PFSK-1 (cell line): ENCODE data around the gene GLTPD2.

Experiments used
- FOXP2 ChIP-seq: optimal IDR thresholded peaks from 2 replicates; pipeline ENCODE3; 2011; ENCODE audit warnings: borderline replicate concordance, control low read depth, inconsistent platforms; ENCODE audit not compliant: insufficient read depth; ENCODE audit errors: extremely low read length, extremely low read depth
- POLR2AphosphoS5 ChIP-seq: IDR thresholded peaks from 2 replicates; pipeline ENCODE4 v1.6.1; 2012; ENCODE audit warnings: low read depth, mild to moderate bottlenecking, control low read depth, low read length, moderate library complexity
- REST ChIP-seq, 2 experiments: IDR thresholded peaks; 2 replicates each; pipeline versions ENCODE4 v1.6.1 to v1.8.0; 2011 to 2012; ENCODE audit warnings: low read depth in 2 of 2, low read length in 2 of 2, control low read depth in 1 of 2, inconsistent platforms in 1 of 2, mild to moderate bottlenecking in 1 of 2, moderate library complexity in 1 of 2; ENCODE audit not compliant: insufficient read depth in 1 of 2
- SIN3A ChIP-seq: IDR thresholded peaks from 2 replicates; pipeline ENCODE4 v1.6.1; 2012; ENCODE audit warnings: mild to moderate bottlenecking, low read length, moderate library complexity, borderline replicate concordance; ENCODE audit not compliant: insufficient read depth
- TAF1 ChIP-seq: IDR thresholded peaks from 2 replicates; pipeline ENCODE4 v1.6.1; 2012; ENCODE audit warnings: low read length, control low read depth, borderline replicate concordance; ENCODE audit not compliant: insufficient read depth

GLTPD2 gene

DNA sequence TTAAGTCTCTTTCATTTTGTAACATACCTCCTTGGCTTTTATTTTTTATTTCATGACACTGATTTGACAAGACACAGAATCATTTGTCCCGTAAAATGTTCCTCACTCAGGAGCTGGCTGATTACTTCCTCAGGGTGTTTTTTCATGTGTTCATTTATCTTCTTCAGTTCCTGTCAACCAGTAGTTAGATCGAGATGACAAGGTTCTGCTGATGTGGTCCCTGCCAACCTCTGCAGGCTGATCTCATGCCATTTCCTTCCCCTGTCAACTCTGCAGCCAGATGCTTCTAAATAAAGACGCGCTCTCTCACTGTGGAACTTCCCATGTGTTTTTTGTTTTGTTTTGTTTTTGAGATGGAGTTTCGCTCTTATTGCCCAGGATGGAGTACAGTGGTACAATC is 40.9 kb upstream of the GLTPD2 start:
- no peak for TF ChIP-seq TAF1
- TF ChIP-seq FOXP2, result peak; percentile 20

GRCh38 chr17:4748686-4749085 is 40.1 kb upstream of the GLTPD2 start:
- TF ChIP-seq FOXP2, result no peak
- no peak for TF ChIP-seq REST (IDR thresholded peaks at IDR 0.05; ENCODE audit: insufficient read depth in 1 of 2, low read depth in 2 of 2, low read length in 2 of 2)
- TF ChIP-seq POLR2AphosphoS5, result no peak
- TF ChIP-seq TAF1, result no peak
- no peak for TF ChIP-seq SIN3A

DNA sequence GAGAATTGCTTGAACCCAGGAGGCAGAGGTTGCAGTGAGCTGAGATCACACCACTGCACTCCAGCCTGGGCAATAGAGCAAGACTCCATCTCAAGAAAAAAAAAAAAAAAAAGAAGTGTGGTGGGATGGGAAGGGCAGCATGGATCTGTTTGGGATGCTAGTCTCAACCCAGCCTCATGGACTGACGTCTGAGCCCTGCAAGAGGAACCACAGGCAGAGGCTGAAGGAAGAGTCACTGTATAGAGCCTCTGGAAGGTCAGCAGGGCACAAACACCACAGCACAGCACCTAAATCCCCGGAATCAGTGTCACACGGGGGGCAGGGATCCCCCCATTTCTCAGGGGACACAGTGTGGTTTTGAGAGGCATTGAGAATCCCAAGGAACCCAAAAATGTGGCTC is 38.2 kb upstream of the GLTPD2 start:
- TF ChIP-seq POLR2AphosphoS5, result no peak
- TF ChIP-seq SIN3A, result no peak

DNA sequence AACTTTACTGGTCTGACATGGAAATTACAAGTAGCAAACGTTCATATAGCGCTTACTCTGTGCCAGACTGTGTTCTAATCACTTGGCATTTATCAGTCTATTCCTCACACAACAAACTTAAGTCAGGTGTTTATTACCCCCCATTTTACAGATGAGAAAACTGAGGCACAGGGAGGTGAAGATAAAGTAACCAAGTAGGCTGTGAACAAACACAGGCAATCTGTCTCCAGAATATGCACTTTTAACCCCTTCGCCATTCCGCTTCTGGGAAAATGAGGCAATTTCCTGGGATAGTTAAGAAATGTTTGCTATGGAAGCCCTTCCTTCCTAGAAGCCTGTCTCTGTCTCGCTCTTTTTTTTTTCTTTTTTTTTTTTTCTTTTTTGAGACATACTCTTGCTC is 36.8 kb upstream of the GLTPD2 start:
- TF ChIP-seq REST (IDR thresholded peaks at IDR 0.05; ENCODE audit: insufficient read depth in 1 of 2, low read depth in 2 of 2, low read length in 2 of 2) (no peak), TAF1 (no peak), POLR2AphosphoS5 (no peak), SIN3A (no peak)

- TF ChIP-seq REST (IDR thresholded peaks at IDR 0.05; ENCODE audit: insufficient read depth in 1 of 2, low read depth in 2 of 2, low read length in 2 of 2), result no peak
- TF ChIP-seq TAF1, result no peak
- no peak for TF ChIP-seq FOXP2
- no peak for TF ChIP-seq SIN3A
- TF ChIP-seq POLR2AphosphoS5, result no peak
Observed at GRCh38 chr17:4753392-4753791, 35.4 kb upstream of the GLTPD2 start.

GRCh38 chr17:4759776-4760236 is 29.0 kb upstream of the GLTPD2 start:
- TF ChIP-seq REST (IDR thresholded peaks at IDR 0.05; ENCODE audit: insufficient read depth in 1 of 2, low read depth in 2 of 2, low read length in 2 of 2), result no peak
- no peak for TF ChIP-seq SIN3A
